Smooth muscle cell of the brain vasculature (primary cell): ENCODE data around the gene CCNF.

Experiments used
- DNase-seq: peaks from one replicate; pipeline ENCODE4 v3.0.0-alpha.2; 2012; ENCODE audit warnings: low read depth, low spot score

CCNF gene

DNA sequence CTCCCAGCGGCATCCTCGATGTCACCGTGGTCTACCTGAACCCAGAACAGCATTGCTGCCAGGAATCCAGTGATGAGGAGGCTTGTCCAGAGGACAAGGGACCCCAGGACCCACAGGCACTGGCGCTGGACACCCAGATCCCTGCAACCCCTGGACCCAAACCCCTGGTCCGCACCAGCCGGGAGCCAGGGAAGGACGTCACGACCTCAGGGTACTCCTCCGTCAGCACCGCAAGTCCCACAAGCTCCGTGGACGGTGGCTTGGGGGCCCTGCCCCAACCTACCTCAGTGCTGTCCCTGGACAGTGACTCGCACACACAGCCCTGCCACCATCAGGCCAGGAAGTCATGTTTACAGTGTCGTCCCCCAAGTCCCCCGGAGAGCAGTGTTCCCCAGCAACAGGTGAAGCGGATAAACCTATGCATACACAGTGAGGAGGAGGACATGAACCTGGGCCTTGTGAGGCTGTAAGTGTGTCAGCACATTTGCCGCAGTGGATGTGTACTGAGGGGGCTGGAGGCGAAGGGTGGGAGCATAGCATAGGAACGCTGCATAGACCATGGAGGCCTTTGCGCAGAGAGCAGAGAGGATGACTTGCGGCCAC, 27.4 kb downstream of the CCNF start:
- DNase-seq = no peak

DNA sequence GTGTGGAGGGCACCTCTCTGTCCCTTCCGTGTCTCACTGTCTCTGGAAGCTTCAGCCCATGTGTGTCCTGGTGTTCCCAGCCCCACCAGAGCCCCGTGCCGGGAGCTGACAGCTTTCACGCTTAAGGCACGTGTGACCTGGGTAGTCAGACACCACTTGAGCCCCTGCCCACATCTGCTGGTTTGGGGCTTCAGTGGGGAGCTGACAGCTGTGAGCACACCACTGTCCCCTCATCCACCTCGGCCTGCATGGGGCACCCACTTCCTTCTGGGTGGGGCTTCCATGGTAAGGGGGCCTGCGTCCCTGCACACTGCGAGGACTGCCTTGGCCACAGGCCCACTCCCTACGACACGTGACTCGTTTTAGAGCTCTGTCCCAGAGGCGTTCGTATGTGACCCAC, 28.0 kb downstream of the CCNF start:
- DNase-seq = no peak

DNA sequence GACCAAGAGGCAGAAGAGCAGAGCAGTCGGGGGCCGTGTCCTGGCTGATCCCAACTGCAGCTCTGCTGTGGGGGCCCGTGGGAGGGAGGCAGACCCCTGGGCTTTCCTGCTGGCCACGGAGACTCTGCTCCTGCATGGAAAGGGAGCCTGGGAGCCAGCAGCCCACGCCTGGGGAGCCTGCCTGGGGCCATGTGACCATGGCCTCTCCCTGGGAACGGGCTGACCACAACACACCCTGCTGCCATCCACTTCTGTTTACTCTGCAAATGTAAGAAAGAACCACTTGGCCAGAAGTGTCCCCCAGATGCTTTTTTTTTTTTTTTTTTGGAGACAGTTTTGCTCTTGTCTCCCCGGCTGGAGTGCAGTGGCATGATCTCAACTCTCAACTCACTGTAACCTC, 28.7 kb downstream of the CCNF start:
- no peak for DNase-seq

DNA sequence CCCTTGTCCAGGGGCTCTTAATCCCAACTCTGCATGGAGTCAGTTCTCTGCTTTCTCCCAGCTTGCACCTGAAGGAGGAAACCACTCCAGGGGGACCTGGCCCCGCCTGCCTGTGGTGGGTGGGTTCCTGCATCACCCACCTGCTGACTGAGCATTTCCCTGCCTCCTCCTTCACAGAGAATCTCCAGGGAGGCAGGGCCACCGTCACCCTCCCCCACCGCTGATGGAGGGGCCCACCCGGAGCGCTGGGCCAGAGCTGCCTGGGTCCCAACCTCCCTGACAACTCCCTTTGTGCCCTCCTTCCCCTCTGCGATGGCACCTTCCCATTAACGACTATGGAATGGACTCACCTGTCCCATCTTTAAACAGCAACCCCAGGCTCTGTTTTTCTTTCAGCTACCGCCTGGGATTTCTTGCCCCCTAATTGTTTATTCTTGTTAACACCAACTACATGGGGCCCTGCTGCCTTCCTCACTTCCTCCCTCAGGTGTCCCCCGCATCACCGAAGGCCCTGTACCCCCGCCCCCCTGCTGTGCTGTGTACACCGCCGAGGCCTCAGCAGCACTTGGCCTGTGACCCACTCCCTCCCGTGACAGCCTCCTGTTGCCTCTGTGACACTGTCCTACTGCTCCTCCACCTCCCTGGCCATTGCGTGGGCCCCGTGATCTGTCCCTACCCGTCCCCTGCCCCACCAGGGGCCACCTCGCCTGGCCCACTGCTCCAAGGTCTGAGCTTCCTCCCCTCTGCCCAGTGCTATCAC, 29.8 kb downstream of the CCNF start:
- DNase-seq = no peak

DNA sequence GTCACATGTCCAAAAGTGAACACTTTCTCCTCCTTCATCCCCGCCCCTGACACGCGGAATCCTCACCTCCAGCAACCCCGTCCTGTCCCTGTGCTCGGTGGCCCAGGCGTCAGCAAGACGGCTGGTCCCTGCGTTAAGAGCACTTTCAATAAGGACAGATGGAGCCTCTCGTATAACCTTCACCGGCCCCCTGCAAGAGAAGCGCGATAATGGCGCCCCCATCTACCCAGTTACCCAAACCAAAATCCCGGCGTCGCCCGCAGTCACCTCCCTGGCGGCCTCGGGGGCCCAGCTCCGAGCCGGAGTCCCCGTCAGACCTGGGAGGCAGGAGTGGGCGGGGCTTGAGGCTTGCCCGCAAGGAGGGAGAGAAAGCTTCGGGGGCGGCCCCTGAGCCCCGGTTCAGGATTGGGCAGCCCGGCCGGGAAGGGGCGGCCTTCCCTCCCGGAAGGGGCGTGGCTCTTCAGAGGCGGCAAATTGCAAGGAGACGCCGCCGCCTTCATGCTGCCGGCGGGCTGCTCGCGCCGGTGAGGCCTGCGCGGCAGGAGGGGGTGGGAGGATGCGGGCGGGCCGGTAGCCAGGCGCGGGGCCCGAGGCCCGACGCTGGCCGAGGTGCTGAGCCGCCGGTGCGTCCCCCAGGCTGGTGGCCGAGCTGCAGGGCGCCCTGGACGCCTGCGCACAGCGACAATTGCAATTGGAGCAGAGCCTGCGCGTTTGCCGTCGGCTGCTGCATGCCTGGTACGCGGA, 30.6 kb downstream of the CCNF start, which contains the start of gene TEDC2:
TSS of gene TEDC2 (plus strand) at position 463 of the 744 bp plus-strand sequence. CDS start at position 499, 36 bp downstream.
- peak; percentile 86 for DNase-seq

DNA sequence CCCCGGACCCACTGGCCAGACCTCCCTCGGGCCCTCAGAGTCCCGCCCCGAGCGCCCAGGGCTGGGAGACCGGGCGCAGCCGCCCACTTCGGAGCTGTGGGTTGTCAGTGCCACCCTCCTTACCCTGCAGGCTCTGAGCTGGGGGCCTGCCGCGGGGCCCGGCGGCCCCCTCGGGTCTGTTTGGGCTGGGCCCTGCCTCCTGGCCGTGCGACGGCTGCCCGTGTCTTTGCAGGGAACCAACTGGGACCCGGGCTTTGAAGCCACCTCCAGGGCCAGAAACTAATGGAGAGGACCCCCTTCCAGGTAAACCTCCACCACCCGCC, 31.1 kb downstream of the CCNF start:
- DNase-seq = no peak

DNA sequence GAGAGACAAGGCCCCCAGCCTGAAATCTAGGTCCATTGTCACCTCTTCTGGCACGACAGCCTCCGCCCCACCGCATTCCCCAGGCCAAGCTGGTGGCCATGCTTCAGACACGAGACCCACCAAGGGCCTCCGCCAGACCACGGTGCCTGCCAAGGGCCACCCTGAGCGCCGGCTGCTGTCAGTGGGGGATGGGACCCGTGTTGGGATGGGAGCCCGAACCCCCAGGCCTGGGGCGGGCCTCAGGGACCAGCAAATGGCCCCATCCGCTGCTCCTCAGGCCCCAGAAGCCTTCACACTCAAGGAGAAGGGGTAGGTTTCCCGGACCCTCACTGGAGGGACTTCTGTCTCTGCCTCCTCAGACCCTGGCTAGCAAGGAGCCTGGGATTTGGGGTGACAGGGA, 31.7 kb downstream of the CCNF start:
- DNase-seq = no peak

DNA sequence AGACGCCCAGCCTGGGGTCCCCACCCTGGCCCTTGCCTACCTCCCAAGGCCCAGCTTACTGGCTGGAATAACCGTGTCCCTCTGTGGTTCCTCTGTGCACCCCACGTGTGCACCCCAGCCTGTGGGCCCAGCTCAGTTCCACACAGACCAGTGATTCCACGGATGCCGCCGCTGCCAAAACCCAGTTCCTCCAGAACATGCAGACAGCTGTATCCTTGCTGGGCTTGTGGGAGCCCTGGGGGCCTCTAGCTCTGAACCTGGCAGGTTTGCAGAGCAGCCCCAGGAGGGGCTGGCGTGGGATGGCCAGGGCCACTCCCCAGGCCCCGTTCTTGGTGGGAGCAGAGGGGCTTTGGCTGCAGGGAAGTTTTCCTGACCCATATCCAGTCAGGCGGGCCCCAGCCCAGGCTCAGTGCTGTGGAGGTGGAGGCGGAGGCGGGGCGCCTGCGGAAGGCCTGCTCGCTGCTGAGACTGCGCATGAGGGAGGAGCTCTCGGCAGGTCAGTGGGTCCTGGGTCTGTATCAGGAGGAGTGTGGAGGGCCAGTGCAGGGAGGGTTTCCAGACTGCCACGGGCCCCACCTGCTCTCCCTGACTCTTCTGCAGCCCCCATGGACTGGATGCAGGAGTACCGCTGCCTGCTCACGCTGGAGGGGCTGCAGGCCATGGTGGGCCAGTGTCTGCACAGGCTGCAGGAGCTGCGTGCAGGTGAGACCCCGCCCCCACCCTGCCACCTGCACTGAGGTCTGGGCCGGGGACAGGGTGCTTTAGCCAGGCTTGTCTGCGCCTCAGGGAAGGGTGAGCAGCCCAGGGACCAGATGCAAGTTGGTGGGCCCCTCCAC, 33.0 kb downstream of the CCNF start:
- no peak for DNase-seq

DNA sequence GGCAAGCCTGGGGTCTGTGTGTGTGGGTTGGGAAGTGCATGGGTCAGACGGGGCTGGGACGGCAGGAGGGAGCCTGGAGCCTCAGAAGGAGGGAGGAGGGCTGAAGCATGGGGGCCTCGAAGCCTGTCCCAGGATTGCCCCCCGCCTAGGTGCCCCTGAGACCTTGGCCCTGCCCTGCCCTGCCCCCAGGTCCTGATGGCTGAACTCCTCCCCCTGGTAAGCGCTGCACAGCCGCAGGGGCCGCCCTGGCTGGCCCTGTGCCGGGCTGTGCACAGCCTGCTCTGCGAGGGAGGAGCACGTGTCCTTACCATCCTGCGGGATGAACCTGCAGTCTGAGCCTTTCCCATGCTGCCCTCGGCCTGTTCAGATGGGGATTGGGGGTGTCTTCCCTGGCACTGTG, 35.1 kb downstream of the CCNF start:
- DNase-seq = no peak

DNA sequence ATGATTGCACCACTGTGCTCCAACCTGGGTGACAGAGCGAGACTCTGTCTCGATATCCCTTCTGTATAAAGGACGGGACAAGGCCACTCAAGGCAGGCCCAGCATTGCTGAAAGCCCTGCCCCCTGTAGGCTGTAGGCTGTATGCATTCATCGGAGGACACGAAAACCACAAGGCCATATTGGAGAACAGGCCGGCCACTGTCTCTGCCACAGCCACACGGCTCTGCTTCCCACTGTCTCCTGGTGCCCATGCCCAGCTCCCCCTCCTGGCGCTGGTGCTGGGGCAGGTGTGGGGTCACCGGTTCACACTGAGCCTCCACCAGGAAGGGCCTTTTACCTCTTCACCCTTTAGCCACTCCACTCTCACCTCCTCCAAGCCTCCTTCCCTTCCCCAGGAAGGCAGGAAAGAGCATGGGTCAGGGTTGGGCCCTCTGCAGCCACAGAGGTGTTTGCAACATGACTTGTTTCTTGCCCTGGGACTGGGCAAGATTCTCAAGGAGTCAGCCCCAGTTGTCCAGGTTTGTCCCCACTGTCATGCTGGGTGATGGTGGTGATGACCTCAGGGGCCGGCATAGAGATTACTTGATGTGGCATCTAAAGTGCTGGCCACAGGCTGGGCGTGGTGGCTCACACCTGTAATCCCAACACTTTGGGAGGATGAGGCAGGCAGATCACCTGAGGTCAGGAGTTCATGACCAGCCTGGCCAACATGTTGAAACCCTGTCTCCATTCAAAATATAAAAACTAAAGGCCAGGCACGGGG, 36.6 kb downstream of the CCNF start:
- no peak for DNase-seq

DNA sequence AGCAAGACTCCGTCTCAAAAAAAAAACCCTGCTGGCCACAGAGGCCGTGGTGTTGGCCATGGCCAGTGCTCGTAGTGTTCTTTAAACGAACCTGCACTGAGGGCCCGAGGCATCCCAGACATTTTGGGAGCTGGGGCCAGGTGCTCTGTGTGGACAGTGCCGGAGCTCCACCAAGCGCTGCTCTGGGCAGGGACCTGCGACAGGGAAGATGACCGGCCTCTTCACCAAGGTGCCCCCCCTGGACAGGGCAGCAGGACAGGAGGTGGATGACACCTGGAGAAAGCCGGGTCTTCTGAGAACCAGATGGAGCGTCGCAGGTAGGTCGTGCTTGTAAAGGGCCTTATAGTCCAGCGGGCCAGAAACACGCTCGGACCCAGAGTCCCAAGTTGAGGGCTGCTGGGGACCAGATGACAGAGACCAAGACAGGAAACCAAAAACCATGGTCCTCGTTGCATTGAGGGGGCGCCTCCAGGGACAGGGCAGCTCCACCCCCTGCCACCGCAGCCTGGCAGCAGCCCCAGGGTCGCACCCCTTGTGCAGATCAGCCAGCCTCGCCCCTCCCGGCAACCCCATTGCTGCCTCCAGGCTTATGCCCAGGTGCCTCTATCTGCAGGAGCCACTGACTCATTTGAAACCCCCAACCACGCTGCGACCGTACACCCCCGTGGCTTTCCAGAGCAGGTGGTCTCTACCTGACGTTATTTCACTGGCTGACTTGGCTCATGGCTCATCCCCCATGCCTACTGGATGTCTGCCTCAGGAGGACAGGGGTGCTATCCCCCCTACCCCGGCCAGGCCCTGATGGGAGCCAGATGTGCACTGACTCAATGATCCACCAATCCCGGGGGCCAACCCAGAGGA, 37.6 kb downstream of the CCNF start:
- no peak for DNase-seq

DNA sequence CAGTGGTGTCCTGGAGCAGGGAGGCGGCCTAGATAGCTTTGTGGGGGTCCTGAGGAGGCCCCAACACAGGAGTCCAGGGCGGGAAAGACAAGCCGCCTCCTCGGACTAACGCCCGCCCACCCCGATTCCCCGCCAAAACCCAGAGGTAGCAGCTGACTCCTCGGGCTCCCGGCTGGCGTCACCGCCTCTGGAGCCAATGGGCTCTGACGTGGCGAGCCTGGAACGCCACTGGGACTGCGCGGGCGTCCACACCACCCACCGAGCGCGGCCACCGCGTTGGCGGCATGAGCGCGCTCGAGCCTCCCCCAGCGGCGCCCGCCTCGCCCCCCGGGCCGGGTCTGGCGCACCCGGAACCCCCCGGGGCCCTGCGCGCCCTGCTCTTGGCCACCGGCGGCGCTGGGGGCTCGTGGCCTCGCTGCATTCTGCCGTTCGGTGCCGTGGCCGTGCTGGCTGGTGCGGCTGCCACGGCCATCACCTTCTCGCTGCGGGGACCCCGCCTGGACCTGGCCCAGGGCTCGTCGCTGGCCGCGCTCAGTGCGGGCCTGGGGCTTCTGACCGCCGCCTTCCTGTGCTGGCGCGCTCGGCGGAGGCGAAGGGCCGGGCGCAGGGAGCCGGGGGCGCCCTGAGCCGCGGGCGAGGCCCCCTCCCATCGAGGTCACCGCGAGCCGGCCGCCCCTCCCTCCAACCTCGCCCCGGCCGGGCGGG, 38.4 kb downstream of the CCNF start:
- no peak for DNase-seq

DNA sequence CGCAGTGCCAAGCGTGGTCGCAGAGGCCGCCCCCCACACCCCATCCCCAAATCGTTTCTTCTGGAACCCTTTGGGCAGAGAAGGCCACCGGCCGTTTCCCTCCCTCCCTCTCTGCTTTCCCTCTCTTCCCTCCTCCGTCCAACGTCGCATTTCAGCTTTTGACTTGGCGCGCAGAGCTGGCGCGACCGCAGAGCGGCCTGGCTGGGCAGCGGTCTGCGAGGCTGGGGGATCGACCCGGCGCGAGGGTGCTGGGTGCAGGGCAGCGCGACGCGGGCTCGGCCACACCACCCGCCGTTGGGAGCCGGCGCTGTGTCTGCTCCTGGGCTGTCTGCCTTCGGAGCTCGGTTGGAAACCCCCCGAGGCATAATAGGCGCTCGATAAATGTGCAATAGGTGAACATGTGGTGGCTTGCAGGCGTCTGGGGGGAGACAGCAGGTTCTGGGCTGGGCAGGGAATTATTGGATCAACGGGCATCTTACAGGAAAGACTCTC, 39.0 kb downstream of the CCNF start:
- DNase-seq = no peak

DNA sequence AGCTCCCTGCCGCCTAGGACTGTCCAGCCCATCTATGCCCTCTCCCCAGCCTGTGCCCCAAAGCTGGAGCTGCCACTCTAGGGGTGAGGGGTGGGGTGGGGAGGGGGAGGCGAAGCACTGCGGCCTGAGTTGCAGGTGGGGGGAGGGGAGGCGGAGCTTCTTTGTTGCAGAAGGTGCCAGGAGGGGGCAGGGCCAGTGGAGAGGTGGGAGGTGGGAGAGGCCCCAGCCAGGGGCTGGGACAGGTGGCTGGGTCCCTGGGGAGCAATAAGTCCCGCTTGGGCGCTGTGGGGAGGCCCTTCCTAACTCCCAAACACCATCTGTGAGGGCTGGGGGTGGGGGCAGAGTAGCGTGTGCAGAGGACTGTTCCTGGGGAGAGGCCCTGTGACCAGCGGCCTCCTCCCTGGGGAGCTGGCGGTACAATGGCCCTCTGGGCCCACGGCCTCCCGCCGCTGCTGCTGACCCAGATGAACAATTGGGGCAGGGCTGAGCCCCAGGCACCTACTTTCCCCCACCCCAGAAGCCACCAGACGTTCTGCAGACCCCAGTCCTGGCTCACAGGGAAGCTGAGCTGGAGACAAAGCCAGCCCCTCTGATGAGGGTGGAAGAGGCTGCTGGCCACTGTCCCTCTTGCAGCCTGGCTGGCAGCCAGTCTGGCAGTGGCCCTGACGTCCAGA, 39.6 kb downstream of the CCNF start:
- DNase-seq = no peak

DNA sequence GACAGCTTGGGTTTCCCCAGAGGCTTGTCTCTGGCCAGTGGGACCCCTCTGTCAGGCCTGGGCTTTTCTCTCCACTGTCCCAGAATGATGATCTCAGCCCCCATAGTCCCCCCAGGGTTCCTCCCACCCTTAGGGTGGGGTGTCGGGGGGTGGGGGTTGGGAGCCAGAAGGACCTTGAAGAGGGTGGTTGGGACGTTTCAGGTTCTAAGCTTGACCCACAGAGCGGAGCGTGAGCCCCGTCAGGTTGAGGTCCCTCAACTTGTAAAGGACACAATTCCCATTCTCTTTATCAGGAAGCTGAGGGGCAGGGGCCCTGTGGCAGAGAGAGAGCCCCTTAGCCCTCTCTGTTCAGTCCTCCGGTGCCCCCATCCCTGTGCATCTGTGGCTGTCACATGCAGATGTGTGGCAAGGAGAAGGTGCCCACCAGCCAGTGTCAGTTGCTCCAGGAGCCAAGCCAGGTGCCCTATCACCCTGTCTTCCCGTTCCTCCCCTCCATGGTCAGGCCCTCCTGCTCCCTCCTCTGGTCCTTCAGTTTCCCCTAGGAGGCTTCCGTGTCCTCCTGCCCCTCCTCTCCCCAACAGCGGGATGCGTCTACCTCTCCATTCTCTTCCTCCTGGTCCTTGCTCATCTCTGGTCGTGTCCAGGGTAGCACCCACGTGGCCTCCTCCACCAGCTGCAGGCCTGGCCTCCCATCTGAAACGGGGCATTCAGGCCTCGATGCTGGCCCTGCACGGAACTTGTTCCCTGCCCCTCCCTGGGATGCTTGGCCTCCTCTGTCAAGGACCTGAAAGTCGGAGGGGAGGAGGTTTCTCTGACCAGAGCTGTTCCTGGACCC, 40.4 kb downstream of the CCNF start:
- no peak for DNase-seq

DNA sequence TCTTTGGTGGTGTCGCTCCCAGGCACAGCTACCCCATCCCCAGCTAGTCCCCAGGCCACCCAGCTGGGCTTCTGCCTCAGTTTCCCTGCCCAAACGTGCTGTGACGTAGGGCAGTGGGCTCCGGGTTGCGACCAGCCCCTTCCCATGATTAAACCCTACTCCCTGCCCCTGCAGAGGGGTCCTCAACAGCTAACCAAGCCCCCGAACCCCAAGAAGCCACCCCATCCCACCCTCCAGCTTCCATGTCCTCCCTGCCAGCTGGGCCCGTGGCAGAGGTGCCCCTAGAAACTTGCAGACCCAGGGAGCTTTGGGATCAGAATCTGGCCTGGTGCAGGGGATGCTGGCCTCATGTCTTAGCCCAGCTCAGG, 41.0 kb downstream of the CCNF start:
- DNase-seq = no peak

DNA sequence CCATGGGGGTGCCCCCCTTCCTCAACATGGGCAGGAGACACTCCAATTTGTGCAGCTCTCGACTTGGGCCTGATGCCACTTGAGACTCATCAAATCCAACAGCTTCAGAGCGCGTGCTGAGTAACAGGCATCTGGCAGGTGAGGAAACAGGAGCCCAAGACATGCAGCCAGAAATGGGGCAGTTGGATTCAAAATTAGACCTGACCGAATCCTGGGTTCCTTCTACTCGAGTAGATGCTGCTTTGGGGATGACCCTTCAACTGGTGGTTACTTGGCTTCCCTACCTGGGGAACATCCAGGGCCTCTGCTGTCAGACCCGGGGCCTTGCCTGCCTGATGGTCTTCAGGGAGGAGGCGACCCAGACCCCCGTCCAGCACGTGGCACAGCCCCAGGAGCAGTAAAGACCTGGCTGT, 41.4 kb downstream of the CCNF start:
- DNase-seq = no peak

DNA sequence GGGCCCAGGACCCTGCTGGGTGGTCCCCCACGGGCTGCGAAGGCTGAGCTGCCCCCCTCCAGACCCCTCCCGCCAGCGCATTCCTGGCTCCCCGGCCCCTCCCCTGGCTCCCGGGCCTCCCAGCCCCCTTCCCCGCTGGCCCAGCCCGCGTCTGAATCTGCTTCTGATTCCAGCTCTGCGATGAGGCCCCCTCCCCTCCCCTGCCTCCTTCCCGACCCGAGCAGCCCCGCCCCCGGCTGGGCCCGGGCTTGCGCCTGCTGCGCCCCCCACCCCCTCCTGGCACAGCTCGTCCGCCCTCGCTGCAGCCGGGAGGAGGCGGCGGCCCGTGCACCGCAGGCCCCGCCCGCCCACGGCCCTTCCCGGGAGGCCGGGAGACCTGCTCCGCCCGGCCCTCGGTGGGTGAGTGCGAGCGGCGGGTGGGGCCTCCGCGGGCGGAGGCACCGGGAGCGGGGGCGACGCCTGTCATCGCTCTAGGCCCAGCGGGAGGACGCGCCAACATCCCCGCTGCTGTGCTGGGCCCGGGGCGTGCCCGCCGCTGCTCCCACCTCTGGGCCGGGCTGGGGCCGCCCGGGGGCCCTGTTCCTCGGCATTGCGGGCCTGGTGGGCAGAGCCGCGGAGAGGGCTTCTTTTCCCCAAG, 41.9 kb downstream of the CCNF start, which contains the start of gene NTN3:
TSS of gene NTN3 (plus strand) at position 282 of the 637 bp plus-strand sequence. CDS start 405 bp downstream, outside the sequence.
- DNase-seq = no peak
